Measurements from ENCODE around the gene PSMB10.

The PSMB10 gene

GRCh38 chr16:67969254-67970039 lies 32.8 kb upstream of the PSMB10 start:
- H3K4me3 ChIP-seq (ENCODE audit: severe bottlenecking) = peak overlapping the region; percentile 77
- H3K36me3 ChIP-seq (ENCODE audit: low read depth) = 0 out of 2 replicates have a peak, but pooled peaks cover 13% of the 10 kb centered on the region
- no peak for ATAC-seq (ENCODE audit: low read depth)
- peak overlapping the region; percentile 77 for H3K27ac ChIP-seq (ENCODE audit: poor library complexity, severe bottlenecking)
- peaks cover 16% of the 10 kb centered on the region for H3K4me1 ChIP-seq (ENCODE audit: insufficient read depth, poor library complexity, severe bottlenecking)
- no peak for DNase-seq (ENCODE audit: low spot score)
- H3K27me3 ChIP-seq (ENCODE audit: insufficient read depth, poor library complexity, severe bottlenecking) = no peaks in the 10 kb centered on the region
- H3K9me3 ChIP-seq (ENCODE audit: severe bottlenecking) = no peaks in the 10 kb centered on the region
- TF ChIP-seq CTCF (IDR thresholded peaks at IDR 0.05; ENCODE audit: poor library complexity, severe bottlenecking) = no peak

- TF ChIP-seq CTCF (IDR thresholded peaks at IDR 0.05; ENCODE audit: poor library complexity, severe bottlenecking) = peak; percentile 3
- Histone ChIP-seq H3K36me3 (ENCODE audit: low read depth) (peaks cover 15% of the 10 kb centered on the region; the same call in 1 of the 2 replicates), H3K27me3 (ENCODE audit: insufficient read depth, poor library complexity, severe bottlenecking) (no peaks in the 10 kb centered on the region), H3K9me3 (ENCODE audit: severe bottlenecking) (no peaks in the 10 kb centered on the region), H3K4me3 (ENCODE audit: severe bottlenecking) (peak within 1 kb of the TSS; percentile 77), H3K27ac (ENCODE audit: poor library complexity, severe bottlenecking) (peak within 1 kb of the TSS; percentile 77), H3K4me1 (ENCODE audit: insufficient read depth, poor library complexity, severe bottlenecking) (peaks cover 16% of the 10 kb centered on the region)
- DNase-seq (ENCODE audit: low spot score) (peak; percentile 90), ATAC-seq (ENCODE audit: low read depth) (peak; percentile 72)
Observed at GRCh38 chr16:67968400-67969253, 32.0 kb upstream of the PSMB10 start, which contains the start of gene SLC12A4. TSS of gene SLC12A4 (minus strand) at chr16:67968637. CDS start at chr16:67968553, 84 bp downstream.

GRCh38 chr16:67967958-67968399 lies 31.3 kb upstream of the PSMB10 start:
- peak; percentile 4; the same call in 2 of the 3 replicates for ATAC-seq (ENCODE audit: low read depth)
- peak overlapping the region; percentile 77 for H3K27ac ChIP-seq (ENCODE audit: poor library complexity, severe bottlenecking)
- no peaks in the 10 kb centered on the region for H3K9me3 ChIP-seq (ENCODE audit: severe bottlenecking)
- H3K36me3 ChIP-seq (ENCODE audit: low read depth) = peaks cover 22% of the 10 kb centered on the region
- peak overlapping the region; percentile 77 for H3K4me3 ChIP-seq (ENCODE audit: severe bottlenecking)
- peaks cover 16% of the 10 kb centered on the region for H3K4me1 ChIP-seq (ENCODE audit: insufficient read depth, poor library complexity, severe bottlenecking)
- no peak for TF ChIP-seq CTCF (IDR thresholded peaks at IDR 0.05; ENCODE audit: poor library complexity, severe bottlenecking)
- DNase-seq (ENCODE audit: low spot score) = no peak
- no peaks in the 10 kb centered on the region for H3K27me3 ChIP-seq (ENCODE audit: insufficient read depth, poor library complexity, severe bottlenecking)

GRCh38 chr16:67967183-67967957 lies 30.7 kb upstream of the PSMB10 start:
- H3K27ac ChIP-seq (ENCODE audit: poor library complexity, severe bottlenecking) = peak overlapping the region; percentile 77
- H3K9me3 ChIP-seq (ENCODE audit: severe bottlenecking) = no peaks in the 10 kb centered on the region
- DNase-seq (ENCODE audit: low spot score) = no peak
- TF ChIP-seq CTCF (IDR thresholded peaks at IDR 0.05; ENCODE audit: poor library complexity, severe bottlenecking) = no peak
- ATAC-seq (ENCODE audit: low read depth) = peak; percentile 4; the same call in 2 of the 3 replicates
- no peaks in the 10 kb centered on the region for H3K27me3 ChIP-seq (ENCODE audit: insufficient read depth, poor library complexity, severe bottlenecking)
- peak overlapping the region; percentile 77 for H3K4me3 ChIP-seq (ENCODE audit: severe bottlenecking)
- peaks cover 16% of the 10 kb centered on the region for H3K4me1 ChIP-seq (ENCODE audit: insufficient read depth, poor library complexity, severe bottlenecking)
- H3K36me3 ChIP-seq (ENCODE audit: low read depth) = peaks cover 28% of the 10 kb centered on the region
